Skeletal muscle cell (primary cell): ENCODE results near the gene ESPN.
"Not testable (repeated sequence)": the region's sequence is repeated elsewhere in the genome, so short reads cannot be mapped to it uniquely, and the experiment has no call there.

Source experiments
- DNase-seq: peaks from one replicate; pipeline ENCODE4 v3.0.0-alpha.2; 2010; ENCODE audit warnings: low read depth
- H3K4me3 ChIP-seq: 2 replicates; pipeline ENCODE4 v1.5.1; 2011; ENCODE audit warnings: low read depth, mild to moderate bottlenecking, control low read depth, low read length, moderate library complexity

Gene ESPN

GRCh38 chr1:6424000-6424565, 493 bp upstream of the ESPN start:
- no peak for DNase-seq
- H3K4me3 ChIP-seq, result no peak overlapping the region

GRCh38 chr1:6425658-6426057, 1.1 kb downstream of the ESPN start:
- H3K4me3 ChIP-seq, result no peak overlapping the region
- DNase-seq, result no peak

DNA sequence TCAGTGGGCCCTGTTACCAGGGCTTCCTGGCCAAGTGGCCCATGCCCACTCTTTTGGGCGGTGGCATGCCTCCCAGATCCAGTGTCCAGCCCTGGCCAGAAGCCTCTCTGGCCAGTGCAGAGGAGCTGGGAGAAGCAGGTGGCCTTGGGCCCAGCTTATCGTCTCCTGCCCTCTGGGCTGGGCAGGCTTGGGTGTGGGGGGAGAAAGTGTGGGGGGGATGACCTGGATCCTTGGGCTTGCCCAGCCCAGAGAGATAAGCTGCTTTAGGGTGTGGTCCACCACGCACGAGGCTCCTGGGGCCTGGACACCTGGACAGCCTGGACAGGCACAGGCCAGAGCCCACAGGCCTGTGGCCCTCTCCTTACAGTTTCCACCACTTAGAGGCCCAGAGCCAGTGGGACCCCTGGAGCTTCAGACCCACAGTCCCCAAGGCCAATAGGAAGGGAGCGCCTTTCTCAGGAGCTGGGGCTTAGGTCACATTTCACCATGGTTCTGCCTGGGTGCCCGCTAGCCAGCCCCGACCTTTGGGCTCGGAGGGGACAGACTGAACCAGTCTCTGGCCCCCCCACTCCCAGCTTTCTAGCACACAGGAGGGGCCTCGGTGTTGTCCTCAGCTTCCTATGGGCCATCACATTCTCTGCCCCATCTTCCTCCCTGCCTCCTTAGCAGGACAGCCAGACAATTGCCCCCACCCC, 1.8 kb downstream of the ESPN start:
- H3K4me3 ChIP-seq, result no peak overlapping the region
- DNase-seq, result no peak

GRCh38 chr1:6426972-6427350, 2.4 kb downstream of the ESPN start:
- no peak overlapping the region for H3K4me3 ChIP-seq
- no peak for DNase-seq

DNA sequence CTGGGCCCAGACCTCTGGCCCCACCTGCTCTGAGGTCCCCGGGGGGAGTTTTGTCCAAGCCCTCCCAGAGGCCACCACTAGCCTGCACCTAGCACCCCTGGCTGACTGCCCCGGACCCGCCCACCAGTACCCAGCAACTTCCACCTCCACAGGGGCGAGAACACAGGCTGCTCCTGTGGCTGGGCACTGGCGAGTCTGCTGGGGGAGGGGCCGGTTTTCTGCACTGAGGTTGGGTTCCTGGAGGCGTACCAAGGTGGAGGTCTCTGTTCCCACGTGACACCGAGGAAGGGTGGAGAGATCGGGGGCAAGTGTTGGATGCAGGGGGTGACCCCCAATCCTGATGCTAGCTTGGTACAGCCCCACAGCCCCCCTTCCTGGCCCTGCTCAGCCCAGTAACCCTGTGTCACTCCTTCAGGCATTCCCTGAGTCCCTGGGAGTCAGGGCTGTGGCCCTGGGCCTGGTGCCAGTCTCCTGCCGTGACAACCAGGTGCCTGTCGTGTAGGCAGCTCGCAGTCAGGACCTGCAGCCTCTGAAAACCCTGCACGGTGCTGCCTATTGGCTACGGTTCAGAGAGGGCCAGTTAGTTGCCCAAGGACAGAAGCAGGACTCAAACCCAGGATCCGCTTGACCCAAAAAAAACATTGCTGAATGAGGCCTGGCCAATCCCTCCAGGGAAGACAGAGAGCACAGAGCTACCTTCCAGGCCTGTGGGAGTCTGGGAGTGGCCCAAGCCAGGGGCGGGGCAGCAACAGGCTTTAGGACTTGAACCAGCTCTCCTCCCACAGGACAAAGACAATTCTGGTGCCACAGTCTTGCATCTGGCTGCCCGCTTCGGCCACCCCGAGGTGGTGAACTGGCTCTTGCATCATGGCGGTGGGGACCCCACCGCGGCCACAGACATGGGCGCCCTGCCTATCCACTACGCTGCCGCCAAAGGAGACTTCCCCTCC, 3.1 kb downstream of the ESPN start:
- no peak for DNase-seq
- H3K4me3 ChIP-seq, result no peak overlapping the region

DNA sequence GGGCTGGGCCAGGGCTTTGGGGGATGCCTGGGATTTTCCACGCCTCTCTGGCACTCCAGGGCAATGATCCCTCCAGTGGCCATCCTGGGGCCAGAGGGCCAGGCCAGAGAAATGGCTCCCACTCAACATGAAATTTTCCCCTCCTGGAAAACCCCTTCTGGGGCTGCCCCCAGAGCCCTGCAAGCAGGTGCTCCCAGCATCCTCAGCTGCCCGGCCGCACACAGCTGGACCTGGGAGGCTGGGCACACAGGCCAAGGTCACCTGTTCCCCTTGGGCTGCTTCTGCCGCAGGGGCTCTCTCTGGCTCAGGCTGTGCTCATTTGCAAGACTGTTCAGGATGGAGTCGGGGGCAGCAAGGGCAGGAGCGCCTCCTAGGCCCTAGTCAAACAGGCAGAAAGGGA, 3.9 kb downstream of the ESPN start:
- not testable (repeated sequence) for DNase-seq, H3K4me3 ChIP-seq

DNA sequence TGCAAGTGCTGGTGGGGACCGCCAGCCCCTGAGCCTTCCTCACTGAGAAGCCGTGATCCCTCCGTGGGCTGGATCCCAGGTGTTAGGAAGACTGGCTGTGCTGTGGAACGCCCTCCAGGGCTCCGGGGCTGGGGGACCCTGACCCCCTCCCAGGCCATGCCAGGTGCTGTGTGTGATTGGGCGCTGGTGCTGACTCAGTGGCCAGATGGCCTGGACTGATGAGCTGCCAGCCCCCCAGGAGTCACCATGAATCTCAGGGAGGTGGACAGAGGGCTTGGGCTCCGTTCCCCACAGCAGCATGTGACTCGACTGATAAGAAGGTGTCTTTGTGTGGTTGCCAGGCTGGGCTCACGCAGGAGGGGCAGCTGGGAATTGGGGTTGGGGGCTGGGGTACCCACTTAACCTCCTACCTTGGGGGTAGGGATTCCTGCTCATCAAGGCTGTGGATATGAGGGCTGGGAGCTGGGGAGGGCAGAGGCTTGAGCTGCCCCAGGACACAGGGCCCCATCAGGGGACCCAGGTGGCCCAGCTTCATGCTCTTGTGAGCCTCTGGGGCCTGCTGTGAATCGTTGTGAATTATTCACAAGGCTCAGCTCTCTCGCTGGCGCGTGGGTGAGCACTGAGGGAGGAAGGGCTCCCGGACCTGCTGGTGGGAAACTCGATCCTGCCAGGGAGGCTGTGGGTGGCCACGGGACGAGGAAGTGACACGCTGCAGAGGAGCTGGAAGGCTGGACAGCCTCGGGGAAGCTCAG, 5.3 kb downstream of the ESPN start:
- H3K4me3 ChIP-seq, DNase-seq: not testable (repeated sequence)

- H3K4me3 ChIP-seq, result not testable (repeated sequence)
Measured at GRCh38 chr1:6431645-6432579, 7.3 kb downstream of the ESPN start.

GRCh38 chr1:6434186-6434585, 9.6 kb downstream of the ESPN start:
- no peak overlapping the region for H3K4me3 ChIP-seq
- no peak for DNase-seq

More at GRCh38 chr1:6431645-6432579, 7.3 kb downstream of the ESPN start:
- not testable (repeated sequence) for DNase-seq

- DNase-seq, result no peak
Measured at GRCh38 chr1:6435129-6435528, 10.6 kb downstream of the ESPN start.

GRCh38 chr1:6435547-6435946, 11.0 kb downstream of the ESPN start:
- no peak for DNase-seq

More at GRCh38 chr1:6435129-6435528, 10.6 kb downstream of the ESPN start:
- no peak overlapping the region for H3K4me3 ChIP-seq

DNA sequence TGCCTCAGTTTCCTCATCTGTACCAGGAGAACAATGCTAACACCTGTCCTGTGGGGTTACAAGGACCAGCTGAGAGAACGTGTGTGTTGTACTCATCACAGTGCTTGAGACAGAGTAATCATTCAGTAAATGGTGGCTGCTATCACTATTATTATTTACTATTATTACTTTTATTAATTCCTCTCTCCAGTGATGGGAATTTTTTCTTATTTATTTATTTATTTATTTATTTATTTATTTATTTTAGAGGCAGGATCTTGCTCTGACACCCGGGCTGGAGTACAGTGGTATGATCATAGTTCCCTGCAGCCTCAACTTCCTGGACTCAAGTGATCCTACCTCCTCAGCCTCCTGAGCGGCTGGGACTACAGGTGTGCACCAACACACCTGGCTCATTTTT, 11.7 kb downstream of the ESPN start:
- not testable (repeated sequence) for DNase-seq, H3K4me3 ChIP-seq

More at GRCh38 chr1:6435547-6435946, 11.0 kb downstream of the ESPN start:
- no peak overlapping the region for H3K4me3 ChIP-seq

GRCh38 chr1:6437012-6437700, 12.6 kb downstream of the ESPN start:
- not testable (repeated sequence) for H3K4me3 ChIP-seq, DNase-seq

- no peak for DNase-seq
Measured at GRCh38 chr1:6438047-6438525, 13.5 kb downstream of the ESPN start.

GRCh38 chr1:6440198-6441126, 15.9 kb downstream of the ESPN start:
- H3K4me3 ChIP-seq, result peak overlapping the region; percentile 7
- no peak for DNase-seq

More at GRCh38 chr1:6438047-6438525, 13.5 kb downstream of the ESPN start:
- no peak overlapping the region for H3K4me3 ChIP-seq

- DNase-seq, result no peak
Measured at GRCh38 chr1:6441586-6441985, 17.0 kb downstream of the ESPN start.

More at GRCh38 chr1:6441586-6441985, 17.0 kb downstream of the ESPN start:
- H3K4me3 ChIP-seq, result no peak overlapping the region
